Loucy (cell line): ENCODE measurements around the gene MMP20.

Experiments used
- EZH2phosphoT487 ChIP-seq: fragments of 200-600 bp; IDR thresholded peaks from 2 replicates; pipeline ENCODE4 v1.6.1; 2018; ENCODE audit warnings: antibody characterized with exemption, mild to moderate bottlenecking, moderate library complexity, borderline replicate concordance
- TF ChIP-seq, protein P1 (sequence below): fragments of 200-600 bp; sonication (generic); conservative IDR thresholded peaks from 2 replicates; pipeline ENCODE4 v1.5.1; 2014; ENCODE audit warnings: mild to moderate bottlenecking, antibody characterized with exemption, low read length

- TF ChIP-seq, protein P1, sequence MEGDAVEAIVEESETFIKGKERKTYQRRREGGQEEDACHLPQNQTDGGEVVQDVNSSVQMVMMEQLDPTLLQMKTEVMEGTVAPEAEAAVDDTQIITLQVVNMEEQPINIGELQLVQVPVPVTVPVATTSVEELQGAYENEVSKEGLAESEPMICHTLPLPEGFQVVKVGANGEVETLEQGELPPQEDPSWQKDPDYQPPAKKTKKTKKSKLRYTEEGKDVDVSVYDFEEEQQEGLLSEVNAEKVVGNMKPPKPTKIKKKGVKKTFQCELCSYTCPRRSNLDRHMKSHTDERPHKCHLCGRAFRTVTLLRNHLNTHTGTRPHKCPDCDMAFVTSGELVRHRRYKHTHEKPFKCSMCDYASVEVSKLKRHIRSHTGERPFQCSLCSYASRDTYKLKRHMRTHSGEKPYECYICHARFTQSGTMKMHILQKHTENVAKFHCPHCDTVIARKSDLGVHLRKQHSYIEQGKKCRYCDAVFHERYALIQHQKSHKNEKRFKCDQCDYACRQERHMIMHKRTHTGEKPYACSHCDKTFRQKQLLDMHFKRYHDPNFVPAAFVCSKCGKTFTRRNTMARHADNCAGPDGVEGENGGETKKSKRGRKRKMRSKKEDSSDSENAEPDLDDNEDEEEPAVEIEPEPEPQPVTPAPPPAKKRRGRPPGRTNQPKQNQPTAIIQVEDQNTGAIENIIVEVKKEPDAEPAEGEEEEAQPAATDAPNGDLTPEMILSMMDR: no peak
- TF ChIP-seq EZH2phosphoT487: no peak
Observed at GRCh38 chr11:102610200-102610599, 14.9 kb downstream of the MMP20 start.
